ENCODE data around the gene ANKRD33B.

Gene ANKRD33B

GRCh38 chr5:10580531-10581423 is 16.9 kb downstream of the ANKRD33B start:
- no peak for TF ChIP-seq CTCF (IDR thresholded peaks at IDR 0.05)

- TF ChIP-seq CTCF (IDR thresholded peaks at IDR 0.05) = no peak
These were observed 17.5 kb downstream of the ANKRD33B start for GRCh38 chr5:10581424-10581748.

- TF ChIP-seq CTCF (IDR thresholded peaks at IDR 0.05) = no peak
These were observed 18.1 kb downstream of the ANKRD33B start for GRCh38 chr5:10581867-10582511.

- TF ChIP-seq CTCF (IDR thresholded peaks at IDR 0.05) = no peak
These were observed 18.6 kb downstream of the ANKRD33B start for GRCh38 chr5:10582512-10582897.

- TF ChIP-seq CTCF (IDR thresholded peaks at IDR 0.05) = no peak
These were observed 20.0 kb downstream of the ANKRD33B start for GRCh38 chr5:10583663-10584572.

GRCh38 chr5:10584714-10585517 is 21.0 kb downstream of the ANKRD33B start:
- no peak for TF ChIP-seq CTCF (IDR thresholded peaks at IDR 0.05)

GRCh38 chr5:10585518-10585915 is 21.6 kb downstream of the ANKRD33B start:
- no peak for TF ChIP-seq CTCF (IDR thresholded peaks at IDR 0.05)

Data from LNCAP (cell line).